BJ (cell line): ENCODE results near the gene KRTAP10-1. TPM values are rescaled to one million over a fixed set of nuclear protein-coding genes. Genes with fewer than 3 reads are reported as not detected.

Experiments
- CTCF ChIA-PET: fragments of 350-600 bp; formaldehyde crosslinking; extraction: SDS; loops from one replicate; lab custom pipeline; 2021; ENCODE audit warnings: antibody characterized with exemption, inconsistent platforms; lab: Yijun Ruan, JAX
- POLR2A ChIA-PET: fragments of 300-600 bp; sonication (Branson Sonifier 250); formaldehyde crosslinking; extraction: SDS; loops from one replicate; lab custom pipeline; 2021; ENCODE audit warnings: antibody characterized with exemption; lab: Charles Lee
- DNase-seq: peaks from one replicate; pipeline ENCODE4 v3.0.0-alpha.2; 2011; ENCODE audit warnings: low read depth
- H3K27me3 ChIP-seq: 2 replicates; pipeline ENCODE4 v1.6.0; 2011; ENCODE audit warnings: low read length; ENCODE audit not compliant: control insufficient read depth, insufficient read depth
- H3K36me3 ChIP-seq: 2 replicates; pipeline ENCODE4 v1.5.1; 2011; ENCODE audit warnings: low read length; ENCODE audit not compliant: control insufficient read depth, insufficient read depth
- H3K4me3 ChIP-seq: 2 replicates; pipeline ENCODE4 v1.5.1; 2011; ENCODE audit warnings: low read depth, mild to moderate bottlenecking, control low read depth, low read length
- CTCF ChIP-seq: IDR thresholded peaks from 2 replicates; pipeline ENCODE4 v1.5.1; 2011; ENCODE audit warnings: low read depth, mild to moderate bottlenecking, control low read depth, inconsistent platforms, low read length, moderate library complexity; ENCODE audit not compliant: insufficient read depth
- polyA plus RNA-seq: library from polyadenylated mRNA; depleted of rRNA; stranded (reverse); fragments of >200 nt; gene quantifications from 2 replicates; pipeline ENCODE4 v1.2.3, GENCODE V29; 2011

The KRTAP10-1 gene
- polyA plus RNA-seq, 1 experiment = not detected

GRCh38 chr21:44499631-44500030 lies 40.4 kb downstream of the KRTAP10-1 start:
- ChIA-PET POLR2A (no interaction called here), CTCF (no interaction called here)
- no peak for TF ChIP-seq CTCF
- Histone ChIP-seq H3K4me3 (no peak overlapping the region), H3K36me3 (no peaks in the 10 kb centered on the region), H3K27me3 (no peaks in the 10 kb centered on the region; the same call in 1 of the 2 replicates)
- DNase-seq = no peak

- no peak overlapping the region for H3K4me3 ChIP-seq
- H3K27me3 ChIP-seq = no peaks in the 10 kb centered on the region; the same call in 1 of the 2 replicates
- no peaks in the 10 kb centered on the region for H3K36me3 ChIP-seq
- no peak for DNase-seq
- POLR2A ChIA-PET = no interaction called here
- CTCF ChIA-PET = no interaction called here
- no peak for TF ChIP-seq CTCF
These were observed 40.8 kb downstream of the KRTAP10-1 start for GRCh38 chr21:44499211-44499560.

- Histone ChIP-seq H3K27me3 (no peaks in the 10 kb centered on the region; the same call in 1 of the 2 replicates), H3K36me3 (no peaks in the 10 kb centered on the region), H3K4me3 (no peak overlapping the region)
- POLR2A ChIA-PET = no interaction called here
- no peak for TF ChIP-seq CTCF
- DNase-seq = no peak
- CTCF ChIA-PET = interaction anchor here (1.3 kb wide), 1 partner anchor 24 kb away, joined by 3 read pairs; no protein-coding TSS in a partner anchor
These were observed 41.5 kb downstream of the KRTAP10-1 start for GRCh38 chr21:44498280-44499210.

- DNase-seq = no peak
- no peak overlapping the region for H3K4me3 ChIP-seq
- TF ChIP-seq CTCF = no peak
- no peaks in the 10 kb centered on the region; the same call in 1 of the 2 replicates for H3K27me3 ChIP-seq
- ChIA-PET POLR2A (no interaction called here), CTCF (interaction anchor here (1.1 to 1.3 kb wide), 2 partner anchors 10 to 25 kb away, joined by 3 to 4 read pairs; no protein-coding TSS in a partner anchor)
- H3K36me3 ChIP-seq = no peaks in the 10 kb centered on the region
These were observed 42.3 kb downstream of the KRTAP10-1 start for GRCh38 chr21:44497703-44498126.
